BJ (cell line): ENCODE data around the gene SORCS3. TPM values are rescaled to one million over a fixed set of nuclear protein-coding genes. Genes with fewer than 3 reads are reported as not detected.

Source experiments
- CTCF ChIA-PET: fragments of 350-600 bp; formaldehyde crosslinking; extraction: SDS; loops from one replicate; lab custom pipeline; 2021; ENCODE audit warnings: antibody characterized with exemption, inconsistent platforms; lab: Yijun Ruan, JAX
- POLR2A ChIA-PET: fragments of 300-600 bp; sonication (Branson Sonifier 250); formaldehyde crosslinking; extraction: SDS; loops from one replicate; lab custom pipeline; 2021; ENCODE audit warnings: antibody characterized with exemption; lab: Charles Lee
- DNase-seq: peaks from one replicate; pipeline ENCODE4 v3.0.0-alpha.2; 2011; ENCODE audit warnings: low read depth
- H3K27me3 ChIP-seq: 2 replicates; pipeline ENCODE4 v1.6.0; 2011; ENCODE audit warnings: low read length; ENCODE audit not compliant: control insufficient read depth, insufficient read depth
- H3K36me3 ChIP-seq: 2 replicates; pipeline ENCODE4 v1.5.1; 2011; ENCODE audit warnings: low read length; ENCODE audit not compliant: control insufficient read depth, insufficient read depth
- H3K4me3 ChIP-seq: 2 replicates; pipeline ENCODE4 v1.5.1; 2011; ENCODE audit warnings: low read depth, mild to moderate bottlenecking, control low read depth, low read length
- polyA plus RNA-seq: library from polyadenylated mRNA; depleted of rRNA; stranded (reverse); fragments of >200 nt; gene quantifications from 2 replicates; pipeline ENCODE4 v1.2.3, GENCODE V29; 2011
- TF ChIP-seq, protein P1 (sequence below): IDR thresholded peaks from 2 replicates; pipeline ENCODE4 v1.5.1; 2011; ENCODE audit warnings: low read depth, mild to moderate bottlenecking, control low read depth, inconsistent platforms, low read length, moderate library complexity; ENCODE audit not compliant: insufficient read depth

The SORCS3 gene
- polyA plus RNA-seq, 1 experiment: not detected

DNA sequence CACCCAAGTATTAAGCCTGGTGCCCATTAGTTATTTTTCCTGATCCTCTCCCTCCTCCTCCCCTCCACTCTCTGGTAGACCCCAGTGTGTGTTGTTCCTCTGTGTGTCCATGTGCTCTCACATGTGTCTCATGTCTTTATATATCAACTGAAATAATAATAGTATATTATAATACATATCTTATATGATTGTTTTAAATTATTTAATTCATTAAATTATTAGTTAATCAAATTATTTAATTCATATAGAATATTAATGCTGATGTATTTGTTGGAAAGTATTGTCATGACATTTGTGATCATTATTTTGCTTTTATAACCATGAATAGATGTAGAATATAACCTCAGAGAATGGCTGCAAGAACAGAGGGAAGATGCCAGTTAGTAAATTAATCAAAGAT, 647.5 kb downstream of the SORCS3 start:
- no peak for DNase-seq
- Histone ChIP-seq H3K27me3 (no peaks in the 10 kb centered on the region), H3K36me3 (no peaks in the 10 kb centered on the region), H3K4me3 (no peak overlapping the region)
- TF ChIP-seq, protein P1, sequence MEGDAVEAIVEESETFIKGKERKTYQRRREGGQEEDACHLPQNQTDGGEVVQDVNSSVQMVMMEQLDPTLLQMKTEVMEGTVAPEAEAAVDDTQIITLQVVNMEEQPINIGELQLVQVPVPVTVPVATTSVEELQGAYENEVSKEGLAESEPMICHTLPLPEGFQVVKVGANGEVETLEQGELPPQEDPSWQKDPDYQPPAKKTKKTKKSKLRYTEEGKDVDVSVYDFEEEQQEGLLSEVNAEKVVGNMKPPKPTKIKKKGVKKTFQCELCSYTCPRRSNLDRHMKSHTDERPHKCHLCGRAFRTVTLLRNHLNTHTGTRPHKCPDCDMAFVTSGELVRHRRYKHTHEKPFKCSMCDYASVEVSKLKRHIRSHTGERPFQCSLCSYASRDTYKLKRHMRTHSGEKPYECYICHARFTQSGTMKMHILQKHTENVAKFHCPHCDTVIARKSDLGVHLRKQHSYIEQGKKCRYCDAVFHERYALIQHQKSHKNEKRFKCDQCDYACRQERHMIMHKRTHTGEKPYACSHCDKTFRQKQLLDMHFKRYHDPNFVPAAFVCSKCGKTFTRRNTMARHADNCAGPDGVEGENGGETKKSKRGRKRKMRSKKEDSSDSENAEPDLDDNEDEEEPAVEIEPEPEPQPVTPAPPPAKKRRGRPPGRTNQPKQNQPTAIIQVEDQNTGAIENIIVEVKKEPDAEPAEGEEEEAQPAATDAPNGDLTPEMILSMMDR: no peak
- ChIA-PET POLR2A (no interaction called here), CTCF (no interaction called here)

GRCh38 chr10:105291571-105291970, 650.5 kb downstream of the SORCS3 start:
- Histone ChIP-seq H3K4me3 (no peak overlapping the region), H3K36me3 (no peaks in the 10 kb centered on the region), H3K27me3 (no peaks in the 10 kb centered on the region)
- TF ChIP-seq, protein P1: no peak
- DNase-seq: no peak
- POLR2A ChIA-PET: no interaction called here
- CTCF ChIA-PET: no interaction called here

- ChIA-PET POLR2A (no interaction called here), CTCF (no interaction called here)
- DNase-seq: no peak
- Histone ChIP-seq H3K4me3 (no peak overlapping the region), H3K36me3 (no peaks in the 10 kb centered on the region), H3K27me3 (no peaks in the 10 kb centered on the region)
- TF ChIP-seq, protein P1: no peak
Observed at GRCh38 chr10:105292236-105292635, 651.1 kb downstream of the SORCS3 start.
